ENCODE data around the gene CXCL17. TPM values are rescaled to one million over a fixed set of nuclear protein-coding genes. Genes with fewer than 3 reads are reported as not detected.

The CXCL17 gene
- total and polyA plus RNA-seq, 2 experiments from 2014 or later, result 0.39 TPM; not detected in 1

DNA sequence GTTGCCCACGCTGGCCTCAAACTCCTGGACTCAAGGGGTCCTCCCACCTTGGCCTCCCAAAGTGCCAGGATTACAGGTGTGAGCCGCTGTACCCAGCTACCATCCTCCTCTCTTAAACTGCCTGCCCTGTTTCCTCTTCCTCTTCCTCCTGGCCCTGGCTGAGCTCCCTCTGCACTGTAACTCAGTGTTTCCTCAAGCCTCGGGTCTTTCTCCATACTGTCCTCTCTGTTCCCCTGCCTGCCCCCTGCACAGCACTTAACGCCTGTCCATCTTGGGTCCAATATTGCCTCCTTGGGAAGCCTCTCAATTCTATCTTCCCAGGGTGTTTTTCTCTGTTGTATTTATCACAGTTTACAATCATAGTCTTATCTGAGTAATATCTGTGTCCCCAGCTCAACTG, 21.6 kb downstream of the CXCL17 start (continued):
- TF ChIP-seq, protein P1, sequence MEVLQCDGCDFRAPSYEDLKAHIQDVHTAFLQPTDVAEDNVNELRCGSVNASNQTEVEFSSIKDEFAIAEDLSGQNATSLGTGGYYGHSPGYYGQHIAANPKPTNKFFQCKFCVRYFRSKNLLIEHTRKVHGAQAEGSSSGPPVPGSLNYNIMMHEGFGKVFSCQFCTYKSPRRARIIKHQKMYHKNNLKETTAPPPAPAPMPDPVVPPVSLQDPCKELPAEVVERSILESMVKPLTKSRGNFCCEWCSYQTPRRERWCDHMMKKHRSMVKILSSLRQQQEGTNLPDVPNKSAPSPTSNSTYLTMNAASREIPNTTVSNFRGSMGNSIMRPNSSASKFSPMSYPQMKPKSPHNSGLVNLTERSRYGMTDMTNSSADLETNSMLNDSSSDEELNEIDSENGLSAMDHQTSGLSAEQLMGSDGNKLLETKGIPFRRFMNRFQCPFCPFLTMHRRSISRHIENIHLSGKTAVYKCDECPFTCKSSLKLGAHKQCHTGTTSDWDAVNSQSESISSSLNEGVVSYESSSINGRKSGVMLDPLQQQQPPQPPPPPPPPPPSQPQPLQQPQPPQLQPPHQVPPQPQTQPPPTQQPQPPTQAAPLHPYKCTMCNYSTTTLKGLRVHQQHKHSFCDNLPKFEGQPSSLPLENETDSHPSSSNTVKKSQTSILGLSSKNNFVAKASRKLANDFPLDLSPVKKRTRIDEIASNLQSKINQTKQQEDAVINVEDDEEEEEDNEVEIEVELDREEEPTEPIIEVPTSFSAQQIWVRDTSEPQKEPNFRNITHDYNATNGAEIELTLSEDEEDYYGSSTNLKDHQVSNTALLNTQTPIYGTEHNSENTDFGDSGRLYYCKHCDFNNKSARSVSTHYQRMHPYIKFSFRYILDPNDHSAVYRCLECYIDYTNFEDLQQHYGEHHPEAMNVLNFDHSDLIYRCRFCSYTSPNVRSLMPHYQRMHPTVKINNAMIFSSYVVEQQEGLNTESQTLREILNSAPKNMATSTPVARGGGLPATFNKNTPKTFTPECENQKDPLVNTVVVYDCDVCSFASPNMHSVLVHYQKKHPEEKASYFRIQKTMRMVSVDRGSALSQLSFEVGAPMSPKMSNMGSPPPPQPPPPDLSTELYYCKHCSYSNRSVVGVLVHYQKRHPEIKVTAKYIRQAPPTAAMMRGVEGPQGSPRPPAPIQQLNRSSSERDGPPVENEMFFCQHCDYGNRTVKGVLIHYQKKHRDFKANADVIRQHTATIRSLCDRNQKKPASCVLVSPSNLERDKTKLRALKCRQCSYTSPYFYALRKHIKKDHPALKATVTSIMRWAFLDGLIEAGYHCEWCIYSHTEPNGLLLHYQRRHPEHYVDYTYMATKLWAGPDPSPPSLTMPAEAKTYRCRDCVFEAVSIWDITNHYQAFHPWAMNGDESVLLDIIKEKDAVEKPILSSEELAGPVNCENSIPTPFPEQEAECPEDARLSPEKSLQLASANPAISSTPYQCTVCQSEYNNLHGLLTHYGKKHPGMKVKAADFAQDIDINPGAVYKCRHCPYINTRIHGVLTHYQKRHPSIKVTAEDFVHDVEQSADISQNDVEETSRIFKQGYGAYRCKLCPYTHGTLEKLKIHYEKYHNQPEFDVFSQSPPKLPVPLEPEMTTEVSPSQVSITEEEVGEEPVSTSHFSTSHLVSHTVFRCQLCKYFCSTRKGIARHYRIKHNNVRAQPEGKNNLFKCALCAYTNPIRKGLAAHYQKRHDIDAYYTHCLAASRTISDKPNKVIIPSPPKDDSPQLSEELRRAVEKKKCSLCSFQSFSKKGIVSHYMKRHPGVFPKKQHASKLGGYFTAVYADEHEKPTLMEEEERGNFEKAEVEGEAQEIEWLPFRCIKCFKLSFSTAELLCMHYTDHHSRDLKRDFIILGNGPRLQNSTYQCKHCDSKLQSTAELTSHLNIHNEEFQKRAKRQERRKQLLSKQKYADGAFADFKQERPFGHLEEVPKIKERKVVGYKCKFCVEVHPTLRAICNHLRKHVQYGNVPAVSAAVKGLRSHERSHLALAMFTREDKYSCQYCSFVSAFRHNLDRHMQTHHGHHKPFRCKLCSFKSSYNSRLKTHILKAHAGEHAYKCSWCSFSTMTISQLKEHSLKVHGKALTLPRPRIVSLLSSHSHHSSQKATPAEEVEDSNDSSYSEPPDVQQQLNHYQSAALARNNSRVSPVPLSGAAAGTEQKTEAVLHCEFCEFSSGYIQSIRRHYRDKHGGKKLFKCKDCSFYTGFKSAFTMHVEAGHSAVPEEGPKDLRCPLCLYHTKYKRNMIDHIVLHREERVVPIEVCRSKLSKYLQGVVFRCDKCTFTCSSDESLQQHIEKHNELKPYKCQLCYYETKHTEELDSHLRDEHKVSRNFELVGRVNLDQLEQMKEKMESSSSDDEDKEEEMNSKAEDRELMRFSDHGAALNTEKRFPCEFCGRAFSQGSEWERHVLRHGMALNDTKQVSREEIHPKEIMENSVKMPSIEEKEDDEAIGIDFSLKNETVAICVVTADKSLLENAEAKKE (CRISPR knock-in tag; IDR thresholded peaks at IDR 0.05), result no peak
- TF ChIP-seq EZH2 (IDR thresholded peaks at IDR 0.05; ENCODE audit: low read depth, unreplicated experiment), result no peak

DNA sequence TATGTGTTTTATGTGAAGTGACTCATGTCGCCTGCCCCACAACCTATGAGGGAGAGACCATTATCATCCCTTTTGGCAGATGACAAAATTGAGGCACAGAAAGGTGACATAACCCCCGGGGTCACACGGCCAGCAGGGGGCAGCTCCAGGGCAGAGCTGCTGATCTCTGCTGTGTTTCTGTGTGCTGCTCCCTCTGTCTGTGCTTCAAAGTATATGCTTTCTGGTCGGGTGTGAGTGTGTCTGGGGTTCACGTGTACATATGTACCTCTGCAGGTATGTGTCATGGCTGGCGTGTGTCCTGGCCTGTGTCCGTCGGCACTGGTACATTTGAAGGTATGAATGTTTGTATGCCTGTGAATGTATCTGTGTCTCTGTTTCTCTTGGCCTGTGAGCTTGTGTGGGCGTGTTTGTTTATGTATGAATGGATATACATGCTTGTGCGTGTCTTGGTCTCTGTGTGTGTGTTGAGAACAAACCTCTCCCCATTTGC, 22.6 kb downstream of the CXCL17 start:
- H3K4me3 Mint-ChIP-seq, result peak overlapping the region; percentile 9; the same call in 1 of the 3 replicates
- H3K27me3 Mint-ChIP-seq (ENCODE audit: insufficient read depth, low read depth, poor library complexity), result peaks cover 57% of the 10 kb centered on the region
- peak; percentile 4; the same call in 2 of the 3 replicates for ATAC-seq
- TF ChIP-seq, protein P1 (CRISPR knock-in tag; IDR thresholded peaks at IDR 0.05), result no peak
- TF ChIP-seq, protein P2, sequence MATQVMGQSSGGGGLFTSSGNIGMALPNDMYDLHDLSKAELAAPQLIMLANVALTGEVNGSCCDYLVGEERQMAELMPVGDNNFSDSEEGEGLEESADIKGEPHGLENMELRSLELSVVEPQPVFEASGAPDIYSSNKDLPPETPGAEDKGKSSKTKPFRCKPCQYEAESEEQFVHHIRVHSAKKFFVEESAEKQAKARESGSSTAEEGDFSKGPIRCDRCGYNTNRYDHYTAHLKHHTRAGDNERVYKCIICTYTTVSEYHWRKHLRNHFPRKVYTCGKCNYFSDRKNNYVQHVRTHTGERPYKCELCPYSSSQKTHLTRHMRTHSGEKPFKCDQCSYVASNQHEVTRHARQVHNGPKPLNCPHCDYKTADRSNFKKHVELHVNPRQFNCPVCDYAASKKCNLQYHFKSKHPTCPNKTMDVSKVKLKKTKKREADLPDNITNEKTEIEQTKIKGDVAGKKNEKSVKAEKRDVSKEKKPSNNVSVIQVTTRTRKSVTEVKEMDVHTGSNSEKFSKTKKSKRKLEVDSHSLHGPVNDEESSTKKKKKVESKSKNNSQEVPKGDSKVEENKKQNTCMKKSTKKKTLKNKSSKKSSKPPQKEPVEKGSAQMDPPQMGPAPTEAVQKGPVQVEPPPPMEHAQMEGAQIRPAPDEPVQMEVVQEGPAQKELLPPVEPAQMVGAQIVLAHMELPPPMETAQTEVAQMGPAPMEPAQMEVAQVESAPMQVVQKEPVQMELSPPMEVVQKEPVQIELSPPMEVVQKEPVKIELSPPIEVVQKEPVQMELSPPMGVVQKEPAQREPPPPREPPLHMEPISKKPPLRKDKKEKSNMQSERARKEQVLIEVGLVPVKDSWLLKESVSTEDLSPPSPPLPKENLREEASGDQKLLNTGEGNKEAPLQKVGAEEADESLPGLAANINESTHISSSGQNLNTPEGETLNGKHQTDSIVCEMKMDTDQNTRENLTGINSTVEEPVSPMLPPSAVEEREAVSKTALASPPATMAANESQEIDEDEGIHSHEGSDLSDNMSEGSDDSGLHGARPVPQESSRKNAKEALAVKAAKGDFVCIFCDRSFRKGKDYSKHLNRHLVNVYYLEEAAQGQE (IDR thresholded peaks at IDR 0.05; ENCODE audit: unreplicated experiment), result no peak

More for the DNA sequence above, 22.6 kb downstream of the CXCL17 start:
- H3K4me1 ChIP-seq (ENCODE audit: insufficient read depth), result peaks cover 5% of the 10 kb centered on the region; the same call in 1 of the 2 replicates
- H4K20me1 ChIP-seq (replicated peaks; ENCODE audit: insufficient read depth), result peaks cover 18% of the 10 kb centered on the region; the same call in 1 of the 2 replicates
- H3K4me2 ChIP-seq, result no peak overlapping the region
- H3K4me3 ChIP-seq, result no peak overlapping the region
- peaks cover 7% of the 10 kb centered on the region; the same call in 2 of the 3 replicates for H3K9me3 Mint-ChIP-seq
- DNase-seq (ENCODE audit: low spot score), result peak; percentile 84
- peaks cover 30% of the 10 kb centered on the region for H3K4me1 Mint-ChIP-seq
- peaks cover 4% of the 10 kb centered on the region; the same call in 1 of the 2 replicates for H3K9me2 ChIP-seq (ENCODE audit: insufficient read depth)
- H3K27ac ChIP-seq (ENCODE audit: low read depth), result no peak overlapping the region
- H3K79me2 ChIP-seq (replicated peaks; ENCODE audit: insufficient read depth), result no peaks in the 10 kb centered on the region
- H2AFZ ChIP-seq, result no peak overlapping the region
- H3K27me3 ChIP-seq (ENCODE audit: insufficient read depth), result peaks cover 29% of the 10 kb centered on the region
- H3K36me3 ChIP-seq (ENCODE audit: insufficient read depth), result no peaks in the 10 kb centered on the region
- H3K36me3 Mint-ChIP-seq (ENCODE audit: low read depth), result peaks cover 10% of the 10 kb centered on the region; the same call in 2 of the 3 replicates
- H3K27ac Mint-ChIP-seq, result no peak overlapping the region
- H3F3A ChIP-seq (replicated peaks; ENCODE audit: low read depth), result peaks cover 24% of the 10 kb centered on the region

All from GM23338 (cell line).